Activated CD8-positive, alpha-beta T cell treated with anti-CD3 and anti-CD28 coated beads for 36 hours (primary cell): ENCODE results near the gene BCKDHA. TPM values are rescaled to one million over a fixed set of nuclear protein-coding genes. Genes with fewer than 3 reads are reported as not detected.

Experiments used
- ATAC-seq: fragments of 200-7000 bp; cut with Tn5 transposase; one replicate; pipeline ENCODE4 v1.10.0; 2021; ENCODE audit warnings: mild to moderate bottlenecking, moderate library complexity
- CTCF ChIA-PET: fragments of 350-600 bp; sonication (Branson Sonifier 250); formaldehyde crosslinking; loops from one replicate; lab custom pipeline; 2021; ENCODE audit warnings: antibody characterized with exemption; lab: Charles Lee
- POLR2A ChIA-PET: fragments of 350-600 bp; sonication (Branson Sonifier 250); formaldehyde crosslinking; loops from one replicate; lab custom pipeline; 2021; ENCODE audit warnings: antibody characterized with exemption; lab: Charles Lee
- DNase-seq: peaks from one replicate; pipeline ENCODE4 v3.0.0-alpha.2; 2020
- H3K27ac Mint-ChIP-seq: one replicate; pipeline ENCODE4 v1.8.0; 2021; ENCODE audit warnings: mild to moderate bottlenecking, mixed read lengths
- H3K27me3 Mint-ChIP-seq: one replicate; pipeline ENCODE4 v1.8.0; 2021; ENCODE audit warnings: mixed read lengths
- H3K36me3 Mint-ChIP-seq: one replicate; pipeline ENCODE4 v1.8.0; 2021; ENCODE audit warnings: low read depth, mixed read lengths
- H3K4me1 Mint-ChIP-seq: one replicate; pipeline ENCODE4 v1.8.0; 2021; ENCODE audit warnings: low read depth, mixed read lengths
- H3K4me3 Mint-ChIP-seq: one replicate; pipeline ENCODE4 v1.8.0; 2021; ENCODE audit warnings: mild to moderate bottlenecking, moderate library complexity, mixed read lengths
- H3K9me3 Mint-ChIP-seq: one replicate; pipeline ENCODE4 v1.8.0; 2021; ENCODE audit warnings: mixed read lengths
- intact Hi-C: fragments of 100-400 bp; cut with micrococcal nuclease; formaldehyde crosslinking; loops from one replicate; pipeline ENCODE4 v1.10.0; 2022
- total RNA-seq, 2 experiments: library from RNA; stranded (reverse); gene quantifications; one replicate each; pipeline ENCODE4 v1.2.3, GENCODE V29; 2021
- TF ChIP-seq, protein P1 (sequence below): fragments of 200-600 bp; IDR thresholded peaks from one replicate; pipeline ENCODE4 v1.8.0; 2022; ENCODE audit warnings: antibody characterized with exemption, mild to moderate bottlenecking

BCKDHA gene
- total RNA-seq, 2 experiments from 2014 or later: 32.3 to 36.9 TPM

GRCh38 chr19:41411100-41411967, 13.7 kb downstream of the BCKDHA start:
- no peak overlapping the region for H3K27ac Mint-ChIP-seq
- H3K9me3 Mint-ChIP-seq: no peaks in the 10 kb centered on the region
- peaks cover 12% of the 10 kb centered on the region for H3K36me3 Mint-ChIP-seq
- POLR2A ChIA-PET: no interaction called here
- H3K27me3 Mint-ChIP-seq: no peaks in the 10 kb centered on the region
- no peak overlapping the region for H3K4me3 Mint-ChIP-seq
- peaks cover 12% of the 10 kb centered on the region for H3K4me1 Mint-ChIP-seq
- intact Hi-C loops: no loop called here
- no peak for DNase-seq
- ATAC-seq: no peak
- CTCF ChIA-PET: no interaction called here
- TF ChIP-seq, protein P1, sequence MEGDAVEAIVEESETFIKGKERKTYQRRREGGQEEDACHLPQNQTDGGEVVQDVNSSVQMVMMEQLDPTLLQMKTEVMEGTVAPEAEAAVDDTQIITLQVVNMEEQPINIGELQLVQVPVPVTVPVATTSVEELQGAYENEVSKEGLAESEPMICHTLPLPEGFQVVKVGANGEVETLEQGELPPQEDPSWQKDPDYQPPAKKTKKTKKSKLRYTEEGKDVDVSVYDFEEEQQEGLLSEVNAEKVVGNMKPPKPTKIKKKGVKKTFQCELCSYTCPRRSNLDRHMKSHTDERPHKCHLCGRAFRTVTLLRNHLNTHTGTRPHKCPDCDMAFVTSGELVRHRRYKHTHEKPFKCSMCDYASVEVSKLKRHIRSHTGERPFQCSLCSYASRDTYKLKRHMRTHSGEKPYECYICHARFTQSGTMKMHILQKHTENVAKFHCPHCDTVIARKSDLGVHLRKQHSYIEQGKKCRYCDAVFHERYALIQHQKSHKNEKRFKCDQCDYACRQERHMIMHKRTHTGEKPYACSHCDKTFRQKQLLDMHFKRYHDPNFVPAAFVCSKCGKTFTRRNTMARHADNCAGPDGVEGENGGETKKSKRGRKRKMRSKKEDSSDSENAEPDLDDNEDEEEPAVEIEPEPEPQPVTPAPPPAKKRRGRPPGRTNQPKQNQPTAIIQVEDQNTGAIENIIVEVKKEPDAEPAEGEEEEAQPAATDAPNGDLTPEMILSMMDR: no peak

DNA sequence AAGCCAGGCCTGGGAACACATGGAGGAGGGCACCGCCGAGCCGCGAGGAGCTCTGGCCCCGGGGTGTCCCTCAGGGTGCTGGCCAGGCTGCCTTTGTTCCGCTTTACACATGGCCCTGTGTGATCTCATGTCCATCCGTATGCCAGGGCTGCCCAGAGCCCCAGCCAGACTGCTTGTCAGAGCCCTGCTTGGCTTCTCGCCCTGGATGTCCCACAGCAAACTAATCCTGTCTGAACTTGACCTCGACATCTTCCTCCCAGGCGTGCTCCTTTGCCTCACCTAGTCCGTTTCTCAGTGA, 14.3 kb downstream of the BCKDHA start:
- H3K4me1 Mint-ChIP-seq: peaks cover 12% of the 10 kb centered on the region
- TF ChIP-seq, protein P1: no peak
- no peak for DNase-seq
- no peak overlapping the region for H3K4me3 Mint-ChIP-seq
- H3K9me3 Mint-ChIP-seq: no peaks in the 10 kb centered on the region
- POLR2A ChIA-PET: no interaction called here
- H3K27me3 Mint-ChIP-seq: no peaks in the 10 kb centered on the region
- H3K36me3 Mint-ChIP-seq: peaks cover 13% of the 10 kb centered on the region
- CTCF ChIA-PET: no interaction called here
- no peak overlapping the region for H3K27ac Mint-ChIP-seq
- intact Hi-C loops: no loop called here
- ATAC-seq: no peak

DNA sequence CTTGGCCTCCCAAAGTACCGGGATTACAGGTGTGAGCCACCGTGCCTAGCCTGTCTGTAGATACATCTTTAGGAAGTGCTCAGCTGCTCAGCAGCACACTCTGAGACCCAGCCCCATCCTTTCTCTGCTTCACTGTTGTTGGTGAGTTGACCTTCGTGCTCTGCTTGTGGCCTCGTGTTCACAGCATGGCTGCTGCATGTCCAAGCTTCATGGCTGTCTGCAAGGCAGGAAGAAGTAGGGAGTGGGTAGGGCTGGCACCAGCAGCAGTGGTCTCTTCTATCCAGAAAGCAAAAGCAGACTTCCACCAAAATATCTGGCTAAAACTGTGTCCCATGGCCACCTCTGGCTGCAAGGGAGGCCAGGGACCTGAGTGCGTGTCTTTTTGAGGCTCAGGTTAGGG, 15.3 kb downstream of the BCKDHA start:
- intact Hi-C loops: no loop called here
- ChIA-PET CTCF (no interaction called here), POLR2A (interaction anchor here (1.1 kb wide), 1 partner anchor 9 kb away, joined by 3 read pairs; no protein-coding TSS in a partner anchor)
- TF ChIP-seq, protein P1: no peak
- Mint-ChIP-seq H3K9me3 (no peaks in the 10 kb centered on the region), H3K36me3 (peaks cover 11% of the 10 kb centered on the region), H3K4me3 (no peak overlapping the region), H3K27me3 (no peaks in the 10 kb centered on the region), H3K27ac (no peak overlapping the region), H3K4me1 (peaks cover 10% of the 10 kb centered on the region)
- DNase-seq: no peak
- no peak for ATAC-seq

- no peak overlapping the region for H3K4me3 Mint-ChIP-seq
- ChIA-PET POLR2A (interaction anchor here (1.3 kb wide), 1 partner anchor 36 kb away, joined by 3 read pairs; no protein-coding TSS in a partner anchor), CTCF (no interaction called here)
Measured at GRCh38 chr19:41413947-41414346, 16.3 kb downstream of the BCKDHA start.

DNA sequence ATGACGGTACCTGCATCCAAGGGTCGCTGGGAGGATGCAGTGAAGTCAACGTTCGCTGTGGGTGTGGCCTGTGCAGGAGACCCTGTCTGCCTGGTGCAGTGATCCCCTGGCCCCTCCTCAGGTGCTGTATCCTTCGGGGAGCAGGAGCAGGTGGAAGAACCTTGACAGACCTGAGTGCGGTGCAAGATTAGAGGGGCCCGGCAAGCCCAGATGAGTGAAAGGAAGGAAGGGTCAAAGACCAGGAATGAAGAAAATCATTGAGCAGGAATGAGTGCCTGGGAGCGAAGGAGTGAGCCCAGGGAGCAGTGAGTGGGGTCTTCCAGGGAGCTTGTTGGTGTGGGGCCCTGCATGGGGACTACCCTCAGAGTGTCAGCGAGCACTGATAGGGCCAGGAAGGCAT, 16.8 kb downstream of the BCKDHA start:
- H3K27ac Mint-ChIP-seq: no peak overlapping the region
- H3K36me3 Mint-ChIP-seq: peaks cover 18% of the 10 kb centered on the region

More at GRCh38 chr19:41413947-41414346, 16.3 kb downstream of the BCKDHA start:
- Mint-ChIP-seq H3K27me3 (no peaks in the 10 kb centered on the region), H3K4me1 (peaks cover 10% of the 10 kb centered on the region), H3K9me3 (no peaks in the 10 kb centered on the region), H3K36me3 (peaks cover 14% of the 10 kb centered on the region), H3K27ac (no peak overlapping the region)
- intact Hi-C loops: no loop called here
- DNase-seq (no peak), ATAC-seq (no peak)
- TF ChIP-seq, protein P1: no peak

More for the DNA sequence above, 16.8 kb downstream of the BCKDHA start:
- intact Hi-C loops: no loop called here
- Mint-ChIP-seq H3K4me1 (peaks cover 5% of the 10 kb centered on the region), H3K9me3 (no peaks in the 10 kb centered on the region), H3K27me3 (no peaks in the 10 kb centered on the region), H3K4me3 (no peak overlapping the region)
- POLR2A ChIA-PET: interaction anchor here (1.3 to 1.4 kb wide), 2 partner anchors 9 to 37 kb away, joined by 3 to 4 read pairs; no protein-coding TSS in a partner anchor
- DNase-seq: no peak
- TF ChIP-seq, protein P1: no peak
- ATAC-seq: no peak
- CTCF ChIA-PET: no interaction called here
